ENCODE measurements around the gene ZNF248.

GRCh38 chr10:37784678-37785077 lies 72.7 kb downstream of the ZNF248 start:
- TF ChIP-seq CTCF (IDR thresholded peaks at IDR 0.05) (no peak), POLR2A (IDR thresholded peaks at IDR 0.05) (no peak)

Measured in esophagus squamous epithelium (tissue), 4 donors.